D721Med (cell line): ENCODE results near the gene VPS52.
A peak's percentile ranks its signal among the peaks of the same experiment; 100 is the strongest.

Experiments used
- DNase-seq: peaks from one replicate; pipeline ENCODE4 v3.0.0; 2011; ENCODE audit warnings: low spot score; ENCODE audit not compliant: insufficient read length
- FAIRE-seq: peaks from 2 replicates; lab custom pipeline; 2011; peaks lifted over from hg19 to GRCh38; lab: Jason Lieb, UNC
- CTCF ChIP-seq: IDR thresholded peaks from 2 replicates; pipeline ENCODE4 v1.5.1; 2012; ENCODE audit warnings: mild to moderate bottlenecking, control low read depth; ENCODE audit not compliant: insufficient read depth; ENCODE audit errors: missing control alignments

Gene VPS52

GRCh38 chr6:33212857-33213165, 58.9 kb downstream of the VPS52 start:
- DNase-seq (no peak), FAIRE-seq (no peak)
- TF ChIP-seq CTCF = no peak

GRCh38 chr6:33211666-33212422, 59.8 kb downstream of the VPS52 start:
- DNase-seq (no peak), FAIRE-seq (no peak)
- TF ChIP-seq CTCF = no peak

- no peak for FAIRE-seq
- no peak for TF ChIP-seq CTCF
- DNase-seq = no peak
Measured at GRCh38 chr6:33211136-33211535, 60.5 kb downstream of the VPS52 start.

GRCh38 chr6:33209856-33210255, 61.8 kb downstream of the VPS52 start:
- no peak for TF ChIP-seq CTCF
- FAIRE-seq (no peak), DNase-seq (no peak)

- FAIRE-seq (no peak), DNase-seq (peak; percentile 97)
- no peak for TF ChIP-seq CTCF
Measured at GRCh38 chr6:33208091-33208967, 63.3 kb downstream of the VPS52 start, which contains the start of gene RING1. Gene RING1, plus strand, starts transcription at chr6:33208500. Its CDS starts 323 bp downstream, at chr6:33208823.

GRCh38 chr6:33207552-33208090, 64.1 kb downstream of the VPS52 start:
- TF ChIP-seq CTCF = no peak
- DNase-seq (no peak), FAIRE-seq (no peak)
